ENCODE data around the gene PSME2. TPM values are rescaled to one million over a fixed set of nuclear protein-coding genes. Genes with fewer than 3 reads are reported as not detected.

The PSME2 gene
- total RNA-seq, 1 experiment from 2014 or later: 288 TPM

DNA sequence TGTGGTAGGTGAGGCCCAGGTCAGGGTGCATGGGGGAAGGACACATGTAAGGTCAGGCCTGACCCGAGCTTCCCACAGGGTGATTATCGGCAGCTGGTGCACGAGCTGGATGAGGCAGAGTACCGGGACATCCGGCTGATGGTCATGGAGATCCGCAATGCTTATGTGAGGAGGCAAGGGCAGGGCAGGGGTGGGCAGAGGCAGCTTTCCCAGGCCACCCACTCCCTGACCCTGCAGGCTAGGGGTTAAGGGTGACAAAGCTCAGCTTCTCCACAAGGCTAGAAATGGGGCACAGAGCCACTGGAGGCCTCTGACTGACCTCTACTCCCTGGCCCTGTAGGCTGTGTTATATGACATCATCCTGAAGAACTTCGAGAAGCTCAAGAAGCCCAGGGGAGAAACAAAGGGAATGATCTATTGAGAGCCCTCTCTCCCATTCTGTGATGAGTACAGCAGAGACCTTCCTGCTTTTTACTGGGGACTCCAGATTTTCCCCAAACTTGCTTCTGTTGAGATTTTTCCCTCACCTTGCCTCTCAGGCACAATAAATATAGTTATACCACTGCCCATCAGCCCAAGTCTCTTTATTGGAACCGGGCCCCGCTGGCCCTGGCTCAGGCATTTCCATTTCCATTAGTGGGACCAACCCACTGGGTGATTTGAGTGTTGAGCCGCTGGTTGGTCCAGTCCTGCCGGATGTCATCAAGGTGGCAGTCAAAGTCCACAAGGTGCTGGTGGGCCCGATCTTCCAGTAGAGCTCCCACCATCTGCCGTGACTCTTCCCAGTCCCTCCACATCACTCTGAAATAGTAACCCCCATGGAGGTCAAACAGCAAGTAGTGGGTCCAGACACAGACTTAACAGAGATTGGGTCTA lies 7.8 kb downstream of the PSME2 start:
- CTCF ChIA-PET: no interaction called here
- H3K4me3 Mint-ChIP-seq (ENCODE audit: low read depth, unreplicated experiment): peak overlapping the region; percentile 89
- H3K4me1 Mint-ChIP-seq (ENCODE audit: low read depth, unreplicated experiment): peaks cover 30% of the 10 kb centered on the region
- no peaks in the 10 kb centered on the region for H3K9me3 Mint-ChIP-seq (ENCODE audit: low read depth, unreplicated experiment)
- H3K27me3 Mint-ChIP-seq (ENCODE audit: unreplicated experiment): no peaks in the 10 kb centered on the region
- BruUV-seq (replicated peaks): no TSS peak
- TF ChIP-seq, protein P1, sequence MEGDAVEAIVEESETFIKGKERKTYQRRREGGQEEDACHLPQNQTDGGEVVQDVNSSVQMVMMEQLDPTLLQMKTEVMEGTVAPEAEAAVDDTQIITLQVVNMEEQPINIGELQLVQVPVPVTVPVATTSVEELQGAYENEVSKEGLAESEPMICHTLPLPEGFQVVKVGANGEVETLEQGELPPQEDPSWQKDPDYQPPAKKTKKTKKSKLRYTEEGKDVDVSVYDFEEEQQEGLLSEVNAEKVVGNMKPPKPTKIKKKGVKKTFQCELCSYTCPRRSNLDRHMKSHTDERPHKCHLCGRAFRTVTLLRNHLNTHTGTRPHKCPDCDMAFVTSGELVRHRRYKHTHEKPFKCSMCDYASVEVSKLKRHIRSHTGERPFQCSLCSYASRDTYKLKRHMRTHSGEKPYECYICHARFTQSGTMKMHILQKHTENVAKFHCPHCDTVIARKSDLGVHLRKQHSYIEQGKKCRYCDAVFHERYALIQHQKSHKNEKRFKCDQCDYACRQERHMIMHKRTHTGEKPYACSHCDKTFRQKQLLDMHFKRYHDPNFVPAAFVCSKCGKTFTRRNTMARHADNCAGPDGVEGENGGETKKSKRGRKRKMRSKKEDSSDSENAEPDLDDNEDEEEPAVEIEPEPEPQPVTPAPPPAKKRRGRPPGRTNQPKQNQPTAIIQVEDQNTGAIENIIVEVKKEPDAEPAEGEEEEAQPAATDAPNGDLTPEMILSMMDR (IDR thresholded peaks at IDR 0.05; ENCODE audit: unreplicated experiment): no peak
- H3K36me3 Mint-ChIP-seq (ENCODE audit: insufficient read depth, unreplicated experiment): peaks cover 62% of the 10 kb centered on the region
- intact Hi-C loops (cut with micrococcal nuclease; ENCODE audit: unreplicated experiment): no loop called here
- no peak for DNase-seq
- no peak overlapping the region for H3K27ac Mint-ChIP-seq (ENCODE audit: unreplicated experiment)

DNA sequence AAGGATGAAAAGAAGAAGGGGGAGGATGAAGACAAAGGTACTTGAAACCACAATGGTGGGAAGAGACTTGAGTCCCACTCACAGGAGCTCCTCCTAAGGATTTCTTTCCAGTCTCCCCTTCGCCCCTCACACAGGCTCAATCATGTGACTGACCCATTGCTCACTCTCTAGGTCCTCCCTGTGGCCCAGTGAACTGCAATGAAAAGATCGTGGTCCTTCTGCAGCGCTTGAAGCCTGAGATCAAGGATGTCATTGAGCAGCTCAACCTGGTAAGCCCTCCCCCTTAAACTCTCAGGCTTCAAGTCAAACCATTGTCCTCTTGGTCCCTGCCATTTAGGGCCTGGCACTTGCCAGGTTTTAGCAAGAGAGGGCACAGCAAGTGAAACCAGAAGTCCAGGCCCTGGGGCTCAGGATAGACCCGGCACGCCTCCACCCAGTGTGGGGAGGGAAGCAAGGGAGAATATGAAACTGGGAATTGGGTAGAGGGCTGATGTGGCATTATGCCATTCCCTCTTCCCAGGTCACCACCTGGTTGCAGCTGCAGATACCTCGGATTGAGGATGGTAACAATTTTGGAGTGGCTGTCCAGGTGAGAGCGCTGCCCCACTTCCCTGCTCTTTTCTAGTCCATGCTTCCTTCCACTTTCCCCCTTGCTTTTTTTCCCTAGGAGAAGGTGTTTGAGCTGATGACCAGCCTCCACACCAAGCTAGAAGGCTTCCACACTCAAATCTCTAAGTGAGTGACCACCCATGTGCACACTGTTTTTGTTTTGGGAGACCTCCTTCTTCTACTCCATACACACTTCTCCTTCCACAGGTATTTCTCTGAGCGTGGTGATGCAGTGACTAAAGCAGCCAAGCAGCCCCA lies 8.6 kb downstream of the PSME2 start:
- TF ChIP-seq, protein P1 (IDR thresholded peaks at IDR 0.05; ENCODE audit: unreplicated experiment): no peak
- Mint-ChIP-seq H3K27ac (ENCODE audit: unreplicated experiment) (no peak overlapping the region), H3K36me3 (ENCODE audit: insufficient read depth, unreplicated experiment) (peaks cover 62% of the 10 kb centered on the region), H3K27me3 (ENCODE audit: unreplicated experiment) (no peaks in the 10 kb centered on the region), H3K9me3 (ENCODE audit: low read depth, unreplicated experiment) (no peaks in the 10 kb centered on the region), H3K4me3 (ENCODE audit: low read depth, unreplicated experiment) (peak overlapping the region; percentile 82), H3K4me1 (ENCODE audit: low read depth, unreplicated experiment) (peaks cover 30% of the 10 kb centered on the region)
- no peak for DNase-seq
- TSS peak; percentile 77 for BruUV-seq (replicated peaks)
- CTCF ChIA-PET: interaction anchor here (1.0 to 2.5 kb wide), 3 partner anchors 23 to 29 kb away, joined by 3 to 9 read pairs (median 9); partner anchors contain the start of genes DCAF11, IRF9 and NRL
- intact Hi-C loops (cut with micrococcal nuclease; ENCODE audit: unreplicated experiment): no loop called here

DNA sequence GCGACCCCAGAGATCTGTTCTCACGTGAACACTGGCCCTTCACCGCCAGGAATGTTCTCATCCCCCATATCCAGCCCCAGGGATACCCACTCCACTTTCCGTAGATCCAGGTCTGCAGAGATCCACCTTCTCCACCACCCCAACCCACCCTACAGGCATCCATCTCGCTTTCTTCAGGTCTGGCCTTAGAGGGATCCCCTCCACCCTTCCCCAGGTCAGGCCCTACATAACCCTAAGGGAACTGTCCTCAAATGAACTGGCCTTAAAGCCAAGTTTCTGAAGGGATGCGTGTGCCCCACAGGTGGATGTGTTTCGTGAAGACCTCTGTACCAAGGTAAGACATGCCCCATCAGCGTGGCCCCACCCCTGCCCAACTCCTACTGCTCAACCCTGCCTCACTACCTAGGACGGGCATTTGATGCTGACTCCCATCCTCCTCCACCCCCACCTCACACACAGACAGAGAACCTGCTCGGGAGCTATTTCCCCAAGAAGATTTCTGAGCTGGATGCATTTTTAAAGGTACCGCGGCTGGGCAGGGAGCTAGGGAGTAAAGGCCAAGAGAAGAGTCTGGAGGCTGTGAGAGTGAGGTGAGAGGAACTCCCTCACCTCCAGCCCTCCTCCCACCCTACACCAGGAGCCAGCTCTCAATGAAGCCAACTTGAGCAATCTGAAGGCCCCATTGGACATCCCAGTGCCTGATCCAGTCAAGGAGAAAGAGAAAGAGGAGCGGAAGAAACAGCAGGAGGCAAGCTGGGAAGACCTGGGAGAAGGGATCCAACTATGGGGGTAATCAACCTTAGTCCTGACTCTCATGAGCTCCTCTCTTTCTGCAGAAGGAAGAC lies 9.5 kb downstream of the PSME2 start:
- Mint-ChIP-seq H3K27me3 (ENCODE audit: unreplicated experiment) (no peaks in the 10 kb centered on the region), H3K27ac (ENCODE audit: unreplicated experiment) (peak overlapping the region; percentile 46), H3K36me3 (ENCODE audit: insufficient read depth, unreplicated experiment) (peaks cover 54% of the 10 kb centered on the region), H3K4me3 (ENCODE audit: low read depth, unreplicated experiment) (peak overlapping the region; percentile 82), H3K4me1 (ENCODE audit: low read depth, unreplicated experiment) (peaks cover 30% of the 10 kb centered on the region), H3K9me3 (ENCODE audit: low read depth, unreplicated experiment) (no peaks in the 10 kb centered on the region)
- CTCF ChIA-PET: interaction anchor here (1.0 to 2.5 kb wide), 4 partner anchors 10 to 28 kb away, joined by 3 to 9 read pairs (median 7); partner anchors contain the start of genes DCAF11, IRF9, NRL and RNF31
- TF ChIP-seq, protein P1 (IDR thresholded peaks at IDR 0.05; ENCODE audit: unreplicated experiment): no peak
- no peak for DNase-seq
- intact Hi-C loops (cut with micrococcal nuclease; ENCODE audit: unreplicated experiment): no loop called here
- BruUV-seq (replicated peaks): no TSS peak
